ENCODE data around the gene APH1B. TPM values are rescaled to one million over a fixed set of nuclear protein-coding genes. Genes with fewer than 3 reads are reported as not detected.

APH1B gene
- total RNA-seq, 1 donor, result 22.3 TPM

GRCh38 chr15:63258658-63259057, 18.7 kb upstream of the APH1B start:
- TF ChIP-seq CTCF (IDR thresholded peaks at IDR 0.05; ENCODE audit: insufficient read depth, low read length), result no peak
- H3K4me3 ChIP-seq (ENCODE audit: low read depth, low read length), result no peak overlapping the region
- DNase-seq (ENCODE audit: low read depth), result no peak

GRCh38 chr15:63260791-63261190, 16.6 kb upstream of the APH1B start:
- no peak for DNase-seq (ENCODE audit: low read depth)
- TF ChIP-seq CTCF (IDR thresholded peaks at IDR 0.05; ENCODE audit: insufficient read depth, low read length), result no peak
- H3K4me3 ChIP-seq (ENCODE audit: low read depth, low read length), result no peak overlapping the region

GRCh38 chr15:63261311-63261710, 16.1 kb upstream of the APH1B start:
- H3K4me3 ChIP-seq (ENCODE audit: low read depth, low read length), result no peak overlapping the region
- TF ChIP-seq CTCF (IDR thresholded peaks at IDR 0.05; ENCODE audit: insufficient read depth, low read length), result no peak
- DNase-seq (ENCODE audit: low read depth), result no peak

GRCh38 chr15:63263519-63263918, 13.9 kb upstream of the APH1B start:
- no peak for DNase-seq (ENCODE audit: low read depth)
- TF ChIP-seq CTCF (IDR thresholded peaks at IDR 0.05; ENCODE audit: insufficient read depth, low read length), result no peak
- no peak overlapping the region for H3K4me3 ChIP-seq (ENCODE audit: low read depth, low read length)

- H3K4me3 ChIP-seq (ENCODE audit: low read depth, low read length), result no peak overlapping the region
- DNase-seq (ENCODE audit: low read depth), result peak; percentile 87
- TF ChIP-seq CTCF (IDR thresholded peaks at IDR 0.05; ENCODE audit: insufficient read depth, low read length), result no peak
These were observed 12.6 kb upstream of the APH1B start for GRCh38 chr15:63264688-63265293.

- TF ChIP-seq CTCF (IDR thresholded peaks at IDR 0.05; ENCODE audit: insufficient read depth, low read length), result no peak
- DNase-seq (ENCODE audit: low read depth), result no peak
- no peak overlapping the region for H3K4me3 ChIP-seq (ENCODE audit: low read depth, low read length)
These were observed 3.0 kb upstream of the APH1B start for GRCh38 chr15:63274427-63274826.

All from fibroblast of the aortic adventitia (primary cell).